GM18951 (cell line): ENCODE measurements around the gene COL19A1.

Experiments
- POLR2A ChIP-seq: IDR thresholded peaks from 4 replicates; pipeline ENCODE4 v1.6.1; 2011; ENCODE audit warnings: mild to moderate bottlenecking; ENCODE audit not compliant: insufficient read length, insufficient read depth; ENCODE audit errors: extremely low read depth
- in situ Hi-C: fragments of 300-500 bp; cut with MboI; formaldehyde crosslinking; loops from one replicate; pipeline ENCODE4 v1.12.0; 2022; ENCODE audit warnings: low sequenced_read_pairs, mixed read lengths, inconsistent platforms; ENCODE audit not compliant: unreplicated experiment

Gene COL19A1

GRCh38 chr6:70133246-70133645, 266.9 kb downstream of the COL19A1 start:
- no peak for TF ChIP-seq POLR2A
- in situ Hi-C loops, result no loop called here

- no peak for TF ChIP-seq POLR2A
- in situ Hi-C loops, result no loop called here
Observed at GRCh38 chr6:70134542-70134941, 268.2 kb downstream of the COL19A1 start.

DNA sequence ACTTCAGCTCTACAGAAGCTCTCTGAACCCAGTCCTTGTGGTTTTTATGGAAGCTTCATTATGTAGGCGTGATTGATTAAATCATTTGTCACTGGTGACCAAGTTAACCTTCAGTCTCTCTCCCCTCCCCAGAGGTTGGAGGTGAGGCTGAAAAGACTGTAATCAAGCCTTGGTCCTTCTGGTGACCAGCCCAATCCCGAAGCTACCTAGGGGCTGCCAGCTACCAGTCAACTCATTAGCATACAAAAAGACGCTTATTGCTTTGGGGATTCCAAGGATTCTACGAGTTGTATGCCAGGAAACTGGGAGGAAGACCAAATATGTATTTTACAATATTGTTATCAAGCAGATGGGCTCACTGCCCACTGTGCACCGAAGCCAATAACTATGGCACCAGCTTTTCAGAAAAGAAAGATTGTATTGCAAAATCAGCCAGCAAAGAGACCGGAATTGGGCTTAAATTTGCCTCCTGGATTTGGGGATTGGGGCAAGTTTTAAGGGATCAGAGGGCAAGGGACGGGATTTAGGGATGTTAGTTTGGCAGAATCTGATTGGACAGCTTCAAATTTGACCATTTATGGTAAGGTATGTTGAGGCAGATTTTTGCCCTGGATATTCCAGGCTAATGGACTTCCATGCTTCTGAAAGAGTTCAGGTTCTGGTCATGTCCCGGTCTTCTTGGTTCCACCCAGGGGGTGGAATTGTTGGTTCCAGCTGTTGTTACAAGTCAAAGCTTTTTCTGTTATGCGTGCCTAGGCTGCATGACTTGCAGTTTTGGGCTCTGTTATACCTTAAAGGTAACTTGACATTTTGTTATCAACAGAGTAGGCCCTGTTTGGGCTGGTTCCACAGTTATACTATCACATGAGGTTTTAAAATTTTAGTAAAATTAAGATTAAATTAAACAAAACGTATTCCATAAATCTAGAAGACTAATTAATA, 269.1 kb downstream of the COL19A1 start:
- in situ Hi-C loops, result no loop called here
- TF ChIP-seq POLR2A, result no peak

DNA sequence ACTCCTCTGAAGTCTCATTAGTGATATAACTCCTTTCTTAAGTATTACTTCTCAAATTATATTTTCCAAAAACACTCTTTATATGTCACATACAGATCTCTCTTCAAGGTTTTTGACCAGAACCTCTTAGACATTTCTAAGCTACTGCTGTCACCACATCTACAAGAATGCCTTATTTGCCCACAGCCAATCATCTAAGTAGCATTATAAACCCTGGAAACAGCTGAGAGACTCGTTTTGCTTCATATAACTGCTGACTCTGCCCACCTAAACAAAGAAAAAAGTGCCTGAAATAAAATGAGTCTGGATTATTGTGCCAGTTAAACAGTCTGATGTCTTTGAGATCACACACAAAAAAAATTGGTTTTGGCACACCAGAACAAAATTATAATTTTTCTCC, 270.6 kb downstream of the COL19A1 start:
- in situ Hi-C loops, result no loop called here
- TF ChIP-seq POLR2A, result no peak

DNA sequence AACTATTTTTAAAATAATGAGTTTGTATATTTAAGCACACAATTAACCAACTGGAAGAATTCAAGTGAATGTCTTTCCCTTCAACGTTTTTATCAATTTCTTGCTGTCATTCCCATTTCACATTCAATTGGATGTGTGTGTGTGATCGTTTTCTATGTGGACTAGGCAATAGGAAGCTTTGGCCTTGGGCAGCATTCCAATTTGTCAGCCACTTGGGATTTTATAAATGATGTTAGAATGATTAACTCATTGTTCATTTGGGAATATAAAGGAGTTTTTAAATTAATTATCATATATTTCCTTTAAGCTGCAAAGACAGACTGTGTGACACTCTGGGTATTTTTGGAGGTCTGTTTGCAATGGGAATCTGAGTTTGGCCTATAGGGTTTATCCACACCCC, 274.1 kb downstream of the COL19A1 start:
- no peak for TF ChIP-seq POLR2A
- in situ Hi-C loops, result no loop called here

DNA sequence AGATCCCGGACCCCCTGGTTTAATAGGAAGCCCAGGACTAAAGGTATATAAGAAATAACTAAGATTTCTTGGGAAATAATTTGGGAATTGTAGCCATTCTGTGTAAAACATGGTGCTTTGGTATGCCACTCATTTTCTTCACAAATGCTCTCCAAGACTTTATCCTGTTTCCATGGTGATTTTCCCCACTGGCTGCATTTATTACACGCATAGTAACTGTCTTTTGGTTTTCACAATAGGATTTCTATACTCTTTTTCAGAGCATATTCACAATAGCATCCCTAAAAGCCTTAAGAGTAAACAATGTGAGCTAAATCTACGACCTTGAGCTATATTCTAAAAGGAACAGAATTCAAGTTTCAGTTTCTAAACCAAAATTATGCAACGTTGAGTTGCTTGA, 275.7 kb downstream of the COL19A1 start:
- in situ Hi-C loops, result no loop called here
- no peak for TF ChIP-seq POLR2A

- in situ Hi-C loops, result no loop called here
- TF ChIP-seq POLR2A, result no peak
Observed at GRCh38 chr6:70145178-70145577, 278.8 kb downstream of the COL19A1 start.

- in situ Hi-C loops, result no loop called here
- no peak for TF ChIP-seq POLR2A
Observed at GRCh38 chr6:70149209-70149788, 282.9 kb downstream of the COL19A1 start.

DNA sequence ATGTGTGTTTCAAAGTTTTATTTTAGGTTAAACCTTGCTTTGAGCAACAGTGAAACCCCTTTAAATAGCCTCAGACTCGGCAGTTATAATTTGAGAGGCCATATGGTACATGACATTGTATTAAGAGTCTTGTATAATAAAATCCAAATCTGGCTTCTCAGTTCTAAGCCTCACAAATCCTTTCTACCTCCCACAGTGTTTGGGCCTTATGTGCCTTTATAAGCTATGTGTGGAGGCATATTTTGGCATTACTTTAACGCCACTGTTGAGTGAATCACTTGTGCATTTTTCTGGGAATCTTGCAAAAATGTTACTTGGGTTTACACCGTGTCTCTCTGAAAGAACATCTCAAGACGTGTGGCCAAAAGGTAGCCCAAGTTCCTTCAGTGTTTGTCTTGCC, 284.2 kb downstream of the COL19A1 start:
- in situ Hi-C loops, result no loop called here

DNA sequence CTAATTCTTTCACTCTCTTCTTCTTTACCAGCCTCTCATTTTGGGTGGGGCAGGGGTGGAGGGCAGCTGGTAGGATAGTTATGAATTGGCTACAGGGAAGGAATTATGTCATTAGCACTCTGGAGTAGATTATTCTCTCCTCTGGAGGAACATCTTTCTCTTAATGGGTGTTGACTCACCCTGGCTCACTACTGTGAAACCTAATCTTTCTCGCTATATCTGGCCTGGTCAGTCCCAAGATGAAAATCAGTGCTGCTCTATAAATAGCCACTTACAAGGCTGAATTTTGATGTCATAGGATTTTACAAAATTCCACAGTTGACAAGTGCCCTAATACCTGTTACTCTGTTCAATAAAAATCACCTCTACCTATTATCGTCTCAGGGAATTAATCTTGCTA, 285.3 kb downstream of the COL19A1 start:
- in situ Hi-C loops, result no loop called here
- no peak for TF ChIP-seq POLR2A

More for the DNA sequence above, 284.2 kb downstream of the COL19A1 start:
- TF ChIP-seq POLR2A, result no peak

DNA sequence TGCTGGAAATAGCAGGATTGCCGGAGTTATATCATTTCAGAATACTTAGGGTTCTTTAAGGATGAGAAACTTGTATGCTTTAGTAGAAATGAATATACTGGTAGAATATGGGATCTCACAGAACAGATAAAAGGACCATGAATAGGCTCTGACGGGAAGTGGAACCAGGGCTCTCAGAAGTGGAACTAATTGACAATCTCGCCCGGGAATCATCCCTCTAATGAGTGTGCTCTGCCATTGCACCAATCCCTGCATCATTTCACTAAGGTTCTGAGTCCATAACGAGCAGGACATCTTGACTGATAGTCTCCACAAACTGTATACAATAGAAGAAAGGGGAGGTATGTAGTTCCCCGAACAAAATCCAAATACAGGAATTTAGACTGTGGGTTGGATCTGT, 286.4 kb downstream of the COL19A1 start:
- in situ Hi-C loops, result no loop called here
- no peak for TF ChIP-seq POLR2A

- TF ChIP-seq POLR2A, result no peak
- in situ Hi-C loops, result no loop called here
Observed at GRCh38 chr6:70157086-70157485, 290.7 kb downstream of the COL19A1 start.

- TF ChIP-seq POLR2A, result no peak
- in situ Hi-C loops, result no loop called here
Observed at GRCh38 chr6:70160276-70160675, 293.9 kb downstream of the COL19A1 start.

GRCh38 chr6:70162972-70163371, 296.6 kb downstream of the COL19A1 start:
- no peak for TF ChIP-seq POLR2A
- in situ Hi-C loops, result no loop called here
